ENCODE measurements around the gene SLC1A7.

The SLC1A7 gene

DNA sequence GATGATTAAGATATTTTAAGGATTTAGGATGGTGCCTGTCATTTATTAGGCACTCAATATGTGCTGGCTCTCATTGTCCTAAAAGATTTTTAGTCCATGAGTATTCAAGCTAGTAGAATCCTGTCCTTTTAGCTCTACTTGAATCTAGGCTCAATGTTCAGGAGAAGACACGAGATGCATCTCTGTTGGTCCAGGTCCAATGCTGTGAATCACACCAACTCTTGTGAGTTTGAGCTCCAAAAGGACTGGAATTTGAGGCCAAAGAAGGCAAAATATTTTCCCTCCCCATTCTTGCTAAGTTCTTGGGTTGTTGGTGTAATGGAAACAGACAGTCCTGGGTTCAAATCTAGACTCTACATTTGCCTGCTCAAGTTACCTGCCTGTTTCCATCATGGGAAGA, 81.9 kb downstream of the SLC1A7 start:
- ATAC-seq, result no peak

DNA sequence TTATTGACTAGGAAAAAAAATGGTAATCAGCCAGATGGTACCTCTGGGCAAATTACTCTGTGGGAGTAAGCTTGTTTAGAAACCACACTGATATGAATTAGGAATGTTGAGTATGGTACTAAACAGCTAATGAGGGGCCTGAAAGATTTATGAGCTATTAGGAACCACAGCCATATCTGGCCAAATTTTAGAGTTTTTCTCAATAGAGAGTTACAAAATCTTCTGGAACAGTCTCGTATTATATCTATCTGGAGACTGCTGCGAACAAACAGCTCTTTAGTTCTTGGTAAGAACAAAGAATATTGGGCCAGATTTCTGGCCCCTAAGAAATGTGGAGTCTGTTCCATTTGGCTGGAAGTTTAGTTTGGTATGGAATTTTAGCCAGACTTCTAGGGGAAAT, 85.3 kb downstream of the SLC1A7 start:
- no peak for ATAC-seq

DNA sequence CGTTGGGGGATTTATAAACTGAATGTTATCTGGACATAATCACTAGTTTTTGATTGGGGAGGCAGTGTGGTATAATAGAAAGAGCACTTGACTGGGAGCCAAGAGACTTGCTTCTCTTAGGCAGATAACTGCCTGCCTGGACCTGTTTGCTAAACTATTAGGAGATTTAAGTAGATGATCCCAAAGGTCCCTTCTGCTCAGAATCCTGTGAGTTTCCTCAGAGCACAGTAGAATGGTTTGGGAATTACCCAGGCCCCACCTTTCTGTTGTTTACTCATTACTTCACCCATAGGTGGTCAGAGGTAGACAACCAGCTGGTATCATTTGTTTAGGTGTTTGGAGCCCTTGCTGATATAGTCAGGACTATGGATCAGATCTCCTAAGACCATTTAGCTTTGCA, 90.8 kb downstream of the SLC1A7 start:
- ATAC-seq, result no peak

DNA sequence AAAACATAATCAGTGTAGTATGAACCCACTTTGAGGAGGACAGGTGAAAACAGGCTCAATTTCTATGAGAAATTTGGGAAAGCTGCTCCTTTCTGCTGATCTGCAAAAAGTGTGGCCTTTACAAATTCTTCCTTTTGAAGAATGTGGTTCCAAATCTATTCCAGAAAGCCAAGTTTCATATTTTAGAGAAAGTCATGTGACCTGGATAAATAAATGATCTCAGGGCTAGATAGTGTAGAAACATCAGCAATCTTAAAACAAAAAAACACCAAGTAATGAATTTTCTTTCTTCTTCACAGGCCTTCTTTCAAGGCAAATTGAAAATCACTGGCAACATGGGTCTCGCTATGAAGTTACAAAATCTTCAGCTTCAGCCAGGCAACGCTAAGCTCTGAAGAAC, 92.1 kb downstream of the SLC1A7 start:
- no peak for ATAC-seq

DNA sequence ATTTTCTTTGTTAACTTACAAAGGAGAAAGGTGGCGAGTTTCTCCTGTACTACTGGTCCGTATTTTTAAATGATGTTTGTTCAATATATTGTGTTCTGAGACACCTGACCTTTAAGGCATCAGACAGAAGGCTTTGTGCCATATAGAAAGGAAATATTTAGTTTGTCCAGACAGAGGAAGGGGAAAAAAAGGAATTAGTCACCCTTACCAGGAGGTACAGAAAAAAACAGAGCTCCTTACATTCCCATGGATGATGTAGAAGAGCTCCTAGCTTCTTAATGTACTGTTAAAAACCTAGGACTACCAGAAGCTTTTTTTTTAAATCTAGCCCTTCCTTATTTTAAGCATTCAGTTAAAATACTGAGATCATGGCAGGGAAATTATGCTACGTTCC, 92.9 kb downstream of the SLC1A7 start:
- ATAC-seq, result no peak

DNA sequence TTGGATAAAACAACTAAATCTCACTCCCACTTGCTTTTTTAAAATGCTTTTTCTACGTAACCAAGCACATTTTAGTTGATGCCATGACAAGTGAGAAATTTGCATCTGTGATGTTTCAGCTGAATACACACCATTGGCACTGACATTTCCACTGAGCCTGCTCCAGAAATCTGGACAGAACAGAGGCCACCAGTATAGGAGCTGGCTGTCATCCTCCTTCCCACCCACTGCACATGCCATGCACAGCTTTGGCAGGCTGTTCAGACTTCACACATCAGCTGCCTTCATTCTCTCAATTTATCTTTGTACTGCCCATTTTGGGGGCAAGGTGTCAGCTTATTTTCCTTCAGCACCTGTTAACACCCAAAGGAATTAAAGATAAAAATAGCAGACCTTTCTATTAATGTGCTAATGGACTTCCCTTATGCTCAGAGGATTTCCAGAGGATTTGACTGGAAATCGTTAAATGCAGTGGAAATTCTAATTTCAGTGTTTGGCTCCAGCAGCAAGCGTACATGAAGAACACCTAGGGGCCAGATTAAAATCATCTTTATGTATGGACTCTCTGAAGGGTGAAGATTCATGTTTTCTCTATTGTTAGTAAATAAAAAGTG, 93.4 kb downstream of the SLC1A7 start:
- no peak for ATAC-seq

DNA sequence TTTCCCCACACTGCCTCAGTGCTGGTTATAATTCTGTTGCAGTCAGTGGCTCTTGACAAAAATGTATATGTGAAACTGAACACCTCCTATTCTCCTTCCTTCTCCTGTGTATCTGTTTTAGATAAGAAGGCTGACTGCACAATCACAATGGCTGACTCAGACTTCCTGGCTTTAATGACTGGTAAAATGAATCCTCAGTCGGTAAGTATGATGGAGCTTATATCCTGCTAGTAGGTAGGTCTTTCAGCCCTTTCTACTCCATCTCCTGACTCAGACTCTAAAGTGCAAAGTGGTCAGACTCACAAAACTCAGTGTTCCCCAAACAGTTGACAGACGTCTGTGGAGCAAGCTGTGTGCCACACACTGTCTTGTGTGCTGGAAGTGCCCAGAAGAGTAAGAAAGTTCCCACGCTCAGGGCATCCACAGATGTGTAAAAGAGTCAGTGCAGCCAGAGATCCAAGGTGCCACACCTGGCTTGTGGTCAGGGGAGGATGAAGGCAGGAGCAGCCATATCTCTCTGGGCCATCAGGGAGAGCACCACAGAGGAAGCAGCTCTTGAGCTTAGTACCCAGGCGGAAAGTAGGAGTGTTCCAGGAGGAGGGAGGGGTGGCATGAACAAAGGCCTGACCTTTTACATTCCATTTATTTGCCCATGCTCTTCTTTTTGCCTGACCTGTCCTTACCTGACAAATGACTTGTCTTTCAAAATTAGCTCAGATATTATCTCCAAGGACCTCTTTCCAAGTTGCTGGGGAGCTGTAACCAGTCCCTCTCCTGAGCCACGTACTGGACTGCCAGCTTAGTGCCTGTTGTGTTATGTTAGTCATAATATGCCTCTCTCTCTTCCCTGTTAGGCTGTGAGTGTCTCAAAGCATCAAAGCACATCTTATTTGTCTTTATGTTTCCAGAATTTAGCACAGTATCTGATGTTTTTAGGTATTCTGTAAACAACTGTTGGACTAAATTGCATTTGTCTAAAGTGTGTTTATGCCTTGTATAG, 94.4 kb downstream of the SLC1A7 start:
- ATAC-seq, result peak; percentile 46 to 53

DNA sequence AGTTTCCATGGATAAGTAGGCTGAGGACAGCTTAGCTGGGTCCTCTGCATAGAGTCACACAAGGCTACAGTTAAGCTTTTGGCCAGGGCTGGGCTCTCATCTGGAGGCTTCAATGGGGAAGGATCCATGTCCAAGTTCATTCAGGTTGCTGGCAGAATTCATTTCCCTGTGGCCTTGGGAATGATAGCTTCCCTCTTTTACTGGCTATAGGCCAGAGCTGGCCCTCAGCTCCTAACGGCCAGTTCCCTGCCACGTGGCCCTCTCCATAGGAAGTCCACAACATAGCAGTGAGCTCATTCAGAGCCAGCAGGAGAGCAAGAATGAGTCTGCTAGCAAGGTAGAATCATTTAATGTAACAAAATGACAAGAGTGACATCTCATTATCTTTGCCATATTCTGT, 95.5 kb downstream of the SLC1A7 start:
- no peak for ATAC-seq

DNA sequence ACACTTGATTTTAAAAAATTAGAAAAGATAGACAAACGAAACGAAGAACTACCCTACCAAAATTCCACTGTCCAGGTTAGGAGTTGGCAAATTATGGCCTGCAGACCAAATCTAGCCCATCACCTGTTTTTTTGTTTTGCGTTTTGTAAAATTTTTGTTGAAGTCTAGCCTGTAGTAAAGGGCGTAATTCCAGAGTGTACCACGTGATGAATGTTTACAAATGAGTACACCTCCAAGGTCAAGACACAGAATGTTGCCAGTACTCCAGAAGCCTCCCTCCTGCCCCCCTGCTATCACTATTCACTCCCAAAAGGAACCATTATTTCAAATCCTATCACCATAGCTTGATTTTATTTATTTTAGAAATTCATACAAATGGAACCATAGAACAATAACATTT, 97.5 kb downstream of the SLC1A7 start:
- no peak for ATAC-seq

DNA sequence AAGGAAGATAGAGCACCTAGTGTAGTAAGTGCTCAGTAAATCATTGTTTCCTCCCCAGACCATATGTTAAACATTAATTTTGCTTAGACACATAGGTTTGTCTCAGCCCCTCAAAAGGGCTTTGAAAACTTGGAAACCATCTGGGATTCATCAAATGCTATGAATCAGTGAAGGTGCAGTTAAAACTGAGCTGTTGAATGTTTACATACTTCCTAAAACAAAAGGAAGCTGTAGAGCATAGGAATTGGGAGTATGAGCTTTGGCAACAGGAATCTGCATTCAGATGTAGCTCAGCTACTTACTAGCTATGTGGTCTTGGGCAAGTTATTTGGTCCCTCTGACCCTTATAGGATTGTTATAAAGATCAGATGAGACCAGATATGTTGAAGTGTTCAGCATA, 99.2 kb downstream of the SLC1A7 start:
- ATAC-seq, result no peak

DNA sequence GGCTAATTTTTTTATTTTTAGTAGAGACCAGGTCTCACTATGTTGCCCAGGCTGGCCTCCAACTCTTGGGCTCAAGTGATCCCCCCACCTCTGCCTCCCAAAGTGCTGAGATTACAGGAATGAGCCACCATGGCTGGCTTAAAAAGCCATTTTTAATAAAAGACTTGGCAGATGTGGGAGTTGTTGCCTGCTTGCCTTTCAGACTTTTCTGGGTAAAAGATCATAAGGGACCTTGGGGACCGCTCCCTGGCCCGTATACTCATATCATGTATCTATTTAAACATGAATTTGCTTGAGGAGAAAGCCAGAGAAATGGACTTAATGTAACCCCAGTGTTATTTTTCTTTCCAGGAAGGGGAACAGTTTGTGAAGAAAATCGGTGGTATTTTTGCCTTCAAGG, 103.9 kb downstream of the SLC1A7 start:
- no peak for ATAC-seq

Measured in activated CD4-positive, CD25-positive, alpha-beta regulatory T cell treated with anti-CD3 and anti-CD28 coated beads, Interleukin-2, amount 50 U/mL, for 24 hours (primary cell).